ENCODE results near the gene APEH. TPM values are rescaled to one million over a fixed set of nuclear protein-coding genes. Genes with fewer than 3 reads are reported as not detected.

APEH gene
- total and polyA plus RNA-seq, 12 donors, result 36.5 to 166 (median 124) TPM

DNA sequence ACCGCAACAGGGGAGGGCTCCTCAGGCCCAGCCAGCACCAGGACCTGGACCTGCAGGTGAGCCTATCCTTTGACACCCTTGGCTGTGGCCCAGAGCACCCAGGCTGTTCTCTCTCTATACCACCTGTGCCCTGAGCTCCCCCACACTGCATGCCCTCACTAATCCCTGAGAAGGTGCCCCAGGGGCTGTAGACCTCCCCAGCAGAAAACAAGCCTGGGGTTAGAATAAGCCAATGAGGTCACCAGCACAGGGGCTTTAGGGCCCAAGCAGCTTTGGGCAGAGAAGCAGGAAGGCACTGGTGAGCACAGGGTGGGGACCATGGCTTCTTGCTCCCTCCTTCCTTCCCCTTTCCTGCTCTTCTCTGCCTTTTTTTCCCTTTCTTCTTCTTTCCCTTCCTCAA is 10.3 kb upstream of the APEH start:
- no peak overlapping the region for H3K4me3 ChIP-seq
- TF ChIP-seq, protein P1, sequence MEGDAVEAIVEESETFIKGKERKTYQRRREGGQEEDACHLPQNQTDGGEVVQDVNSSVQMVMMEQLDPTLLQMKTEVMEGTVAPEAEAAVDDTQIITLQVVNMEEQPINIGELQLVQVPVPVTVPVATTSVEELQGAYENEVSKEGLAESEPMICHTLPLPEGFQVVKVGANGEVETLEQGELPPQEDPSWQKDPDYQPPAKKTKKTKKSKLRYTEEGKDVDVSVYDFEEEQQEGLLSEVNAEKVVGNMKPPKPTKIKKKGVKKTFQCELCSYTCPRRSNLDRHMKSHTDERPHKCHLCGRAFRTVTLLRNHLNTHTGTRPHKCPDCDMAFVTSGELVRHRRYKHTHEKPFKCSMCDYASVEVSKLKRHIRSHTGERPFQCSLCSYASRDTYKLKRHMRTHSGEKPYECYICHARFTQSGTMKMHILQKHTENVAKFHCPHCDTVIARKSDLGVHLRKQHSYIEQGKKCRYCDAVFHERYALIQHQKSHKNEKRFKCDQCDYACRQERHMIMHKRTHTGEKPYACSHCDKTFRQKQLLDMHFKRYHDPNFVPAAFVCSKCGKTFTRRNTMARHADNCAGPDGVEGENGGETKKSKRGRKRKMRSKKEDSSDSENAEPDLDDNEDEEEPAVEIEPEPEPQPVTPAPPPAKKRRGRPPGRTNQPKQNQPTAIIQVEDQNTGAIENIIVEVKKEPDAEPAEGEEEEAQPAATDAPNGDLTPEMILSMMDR (IDR thresholded peaks at IDR 0.05), result no peak
- no peak for TF ChIP-seq POLR2A (IDR thresholded peaks at IDR 0.05)
- no peak overlapping the region for H3K27ac ChIP-seq
- intact Hi-C loops (cut with DNase I), result no loop called here
- no peaks in the 10 kb centered on the region for H3K36me3 ChIP-seq (replicated peaks in 1 of 2)
- WGBS, 4 donors, result 93 to 100% (median 95%) methylated on average over 1 of the region's 1 CpG; no CpG with 5 or more reads in 1 of the 4 donors
- H3K27me3 ChIP-seq, result no peaks in the 10 kb centered on the region
- DNase-seq, result no peak
- peaks cover 0 to 11% of the 10 kb centered on the region in 2 donors for H3K4me1 ChIP-seq (replicated peaks in 1 of 2)
- no peaks in the 10 kb centered on the region for H3K9me3 ChIP-seq (replicated peaks in 1 of 3)

- intact Hi-C loops (cut with DNase I), result no loop called here
- Histone ChIP-seq H3K4me1 (replicated peaks in 1 of 2) (peaks cover 0 to 11% of the 10 kb centered on the region in 2 donors), H3K27me3 (no peaks in the 10 kb centered on the region), H3K27ac (no peak overlapping the region), H3K36me3 (replicated peaks in 1 of 2) (no peaks in the 10 kb centered on the region), H3K4me3 (no peak overlapping the region), H3K9me3 (replicated peaks in 1 of 3) (no peaks in the 10 kb centered on the region)
- WGBS, 4 donors, result 86 to 95% (median 94%) methylated on average over 11 of the region's 11 CpGs
- DNase-seq, result no peak
- TF ChIP-seq POLR2A (IDR thresholded peaks at IDR 0.05), result no peak
- TF ChIP-seq, protein P1 (IDR thresholded peaks at IDR 0.05), result no peak
These were observed 9.9 kb upstream of the APEH start for GRCh38 chr3:49664300-49664699.

DNA sequence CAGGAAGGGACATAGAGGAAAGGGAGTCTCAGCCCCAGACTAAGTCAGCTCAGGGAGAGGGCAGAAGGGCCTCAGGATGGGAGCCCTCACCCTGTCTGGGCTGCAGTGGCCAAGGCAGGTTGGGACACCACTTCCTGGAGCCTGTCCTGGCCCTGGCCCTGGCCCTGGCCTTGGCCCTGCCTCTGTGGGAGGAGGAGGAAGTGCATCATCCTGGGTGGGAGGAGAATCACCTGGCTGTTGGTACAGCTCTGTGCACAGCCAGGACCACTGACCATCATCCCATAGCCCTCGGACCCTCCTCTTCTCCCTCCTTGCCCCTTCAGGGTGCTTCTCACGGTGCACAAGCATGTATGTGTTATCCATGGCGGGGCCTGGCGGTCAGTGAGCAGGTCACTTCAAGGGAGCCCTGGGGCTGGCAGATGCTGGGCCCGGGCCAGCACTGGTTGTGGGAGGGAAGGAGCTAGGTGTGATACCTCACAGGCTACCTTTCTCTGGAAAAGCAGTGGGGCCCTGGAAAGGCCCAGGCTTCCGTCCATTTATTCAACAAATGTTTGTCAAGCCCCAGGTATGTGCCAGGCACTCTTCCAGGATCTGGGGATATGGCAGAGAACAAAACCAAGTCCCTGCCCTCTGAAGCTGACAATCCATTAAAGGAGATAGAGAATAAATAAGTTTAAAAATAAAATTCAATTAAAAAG is 8.2 kb upstream of the APEH start:
- Histone ChIP-seq H3K36me3 (replicated peaks in 1 of 2) (no peaks in the 10 kb centered on the region), H3K4me3 (no peak overlapping the region), H3K27me3 (no peaks in the 10 kb centered on the region), H3K27ac (no peak overlapping the region), H3K4me1 (replicated peaks in 1 of 2) (peaks cover 0 to 11% of the 10 kb centered on the region in 2 donors), H3K9me3 (replicated peaks in 1 of 3) (no peaks in the 10 kb centered on the region)
- intact Hi-C loops (cut with DNase I), result loop anchor here in 1 of 2 donors (5.0 kb wide), 1 partner anchor 134 kb away; no protein-coding TSS in a partner anchor
- peak in 1 of 7 donors; percentile 28 for DNase-seq
- 80 to 92% (median 89%) methylated on average over 3 to 6 of the region's 6 CpGs for WGBS, 4 donors
- TF ChIP-seq, protein P1 (IDR thresholded peaks at IDR 0.05), result no peak
- TF ChIP-seq POLR2A (IDR thresholded peaks at IDR 0.05), result no peak

- Histone ChIP-seq H3K9me3 (replicated peaks in 1 of 3) (no peaks in the 10 kb centered on the region), H3K4me1 (replicated peaks in 1 of 2) (peaks cover 0 to 11% of the 10 kb centered on the region in 2 donors), H3K27me3 (no peaks in the 10 kb centered on the region), H3K4me3 (no peak overlapping the region), H3K36me3 (replicated peaks in 1 of 2) (no peaks in the 10 kb centered on the region), H3K27ac (no peak overlapping the region)
- intact Hi-C loops (cut with DNase I), result loop anchor here in 1 of 2 donors (5.0 kb wide), 1 partner anchor 134 kb away; no protein-coding TSS in a partner anchor
- WGBS, 4 donors, result 46 to 84% (median 68%) methylated on average over 6 to 8 of the region's 8 CpGs
- no peak for DNase-seq
- TF ChIP-seq, protein P1 (IDR thresholded peaks at IDR 0.05), result no peak
- no peak for TF ChIP-seq POLR2A (IDR thresholded peaks at IDR 0.05)
These were observed 7.6 kb upstream of the APEH start for GRCh38 chr3:49666592-49666991.

Measured in adrenal gland (tissue), 12 donors.